Measurements from ENCODE around the gene DENND1B. TPM values are rescaled to one million over a fixed set of nuclear protein-coding genes. Genes with fewer than 3 reads are reported as not detected.

The DENND1B gene
- total and polyA plus RNA-seq, 9 of the 15 experiments (the other 6 are each of a cell fraction or from before 2014, with no cell fraction given), result 2.1 to 12.1 (median 7.5) TPM

DNA sequence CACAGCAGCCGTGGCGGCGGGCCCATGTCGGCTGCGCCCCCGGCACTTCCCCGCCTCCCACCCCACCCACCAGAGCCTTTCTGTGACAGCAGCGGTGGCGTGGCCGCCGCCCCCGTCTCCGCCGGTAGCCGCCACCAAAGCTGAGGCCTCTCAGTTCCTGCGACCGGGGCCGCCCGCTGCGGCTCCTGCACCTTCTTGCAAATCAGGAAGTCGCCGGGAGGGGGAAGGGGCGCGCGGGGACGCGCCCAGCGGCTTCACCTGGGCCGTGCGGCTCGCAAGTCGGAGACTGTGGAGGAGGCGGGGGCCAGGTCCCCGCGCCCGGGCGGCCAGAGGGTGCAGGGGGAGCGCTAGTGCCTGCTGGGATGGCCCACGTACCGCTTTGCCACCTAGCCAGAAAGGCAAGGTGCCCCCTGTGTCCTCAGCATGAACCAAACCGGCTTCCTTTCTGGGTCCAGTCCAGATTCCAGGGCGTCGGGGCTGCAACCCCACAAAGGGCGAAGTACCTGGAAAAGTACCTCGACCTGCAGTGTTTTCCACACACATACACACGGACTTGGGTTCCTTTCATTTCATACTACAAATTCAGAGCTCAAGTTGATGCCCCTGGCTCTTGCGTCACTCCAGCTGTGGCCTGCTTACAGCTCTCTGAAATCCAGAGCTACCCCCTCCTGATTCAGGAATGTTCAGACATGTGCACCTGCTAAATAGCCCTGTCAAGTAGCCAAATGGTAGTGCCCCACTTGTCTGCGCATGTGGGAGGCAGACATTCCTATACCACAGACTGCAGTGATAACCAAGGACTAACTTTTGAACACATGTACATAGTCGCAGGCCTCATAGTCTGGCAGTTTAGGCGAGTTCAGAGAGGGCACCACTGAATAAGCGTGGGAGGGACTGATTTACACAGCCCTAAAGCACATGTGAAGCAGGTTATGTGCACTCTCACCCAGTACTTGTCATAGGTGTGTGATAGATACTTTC lies at the start of gene DENND1B (continued):
- TF ChIP-seq EHMT2 (IDR thresholded peaks at IDR 0.05) (no peak), ZNF239 (CRISPR knock-in tag; IDR thresholded peaks at IDR 0.05) (no peak), NONO (IDR thresholded peaks at IDR 0.05; ENCODE audit: low read depth in 2 of 2, low read length in 1 of 2) (peak in 1 of 2 experiments; percentile 33; a peak in 2 of 4 replicates), ILF3 (IDR thresholded peaks at IDR 0.05; ENCODE audit: borderline replicate concordance) (no peak), THAP12 (CRISPR knock-in tag; IDR thresholded peaks at IDR 0.05) (no peak), SLC30A9 (CRISPR knock-in tag; IDR thresholded peaks at IDR 0.05) (no peak), FOXA1 (IDR thresholded peaks at IDR 0.05; ENCODE audit: borderline replicate concordance) (no peak), ZFP36 (IDR thresholded peaks at IDR 0.05; ENCODE audit: low read depth, low read length, partially characterized antibody) (no peak), ZNF609 (CRISPR knock-in tag; IDR thresholded peaks at IDR 0.05; ENCODE audit: borderline replicate concordance) (no peak), E2F8 (IDR thresholded peaks at IDR 0.05; ENCODE audit: low read depth, partially characterized antibody) (no peak)
- TF ChIP-seq, protein P1, sequence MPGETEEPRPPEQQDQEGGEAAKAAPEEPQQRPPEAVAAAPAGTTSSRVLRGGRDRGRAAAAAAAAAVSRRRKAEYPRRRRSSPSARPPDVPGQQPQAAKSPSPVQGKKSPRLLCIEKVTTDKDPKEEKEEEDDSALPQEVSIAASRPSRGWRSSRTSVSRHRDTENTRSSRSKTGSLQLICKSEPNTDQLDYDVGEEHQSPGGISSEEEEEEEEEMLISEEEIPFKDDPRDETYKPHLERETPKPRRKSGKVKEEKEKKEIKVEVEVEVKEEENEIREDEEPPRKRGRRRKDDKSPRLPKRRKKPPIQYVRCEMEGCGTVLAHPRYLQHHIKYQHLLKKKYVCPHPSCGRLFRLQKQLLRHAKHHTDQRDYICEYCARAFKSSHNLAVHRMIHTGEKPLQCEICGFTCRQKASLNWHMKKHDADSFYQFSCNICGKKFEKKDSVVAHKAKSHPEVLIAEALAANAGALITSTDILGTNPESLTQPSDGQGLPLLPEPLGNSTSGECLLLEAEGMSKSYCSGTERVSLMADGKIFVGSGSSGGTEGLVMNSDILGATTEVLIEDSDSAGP (CRISPR knock-in tag; IDR thresholded peaks at IDR 0.05), result no peak
- TF ChIP-seq, protein P2, sequence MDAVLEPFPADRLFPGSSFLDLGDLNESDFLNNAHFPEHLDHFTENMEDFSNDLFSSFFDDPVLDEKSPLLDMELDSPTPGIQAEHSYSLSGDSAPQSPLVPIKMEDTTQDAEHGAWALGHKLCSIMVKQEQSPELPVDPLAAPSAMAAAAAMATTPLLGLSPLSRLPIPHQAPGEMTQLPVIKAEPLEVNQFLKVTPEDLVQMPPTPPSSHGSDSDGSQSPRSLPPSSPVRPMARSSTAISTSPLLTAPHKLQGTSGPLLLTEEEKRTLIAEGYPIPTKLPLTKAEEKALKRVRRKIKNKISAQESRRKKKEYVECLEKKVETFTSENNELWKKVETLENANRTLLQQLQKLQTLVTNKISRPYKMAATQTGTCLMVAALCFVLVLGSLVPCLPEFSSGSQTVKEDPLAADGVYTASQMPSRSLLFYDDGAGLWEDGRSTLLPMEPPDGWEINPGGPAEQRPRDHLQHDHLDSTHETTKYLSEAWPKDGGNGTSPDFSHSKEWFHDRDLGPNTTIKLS (IDR thresholded peaks at IDR 0.05; ENCODE audit: borderline replicate concordance, low read depth), result no peak
